ENCODE data around the gene RAB22A. TPM values are rescaled to one million over a fixed set of nuclear protein-coding genes. Genes with fewer than 3 reads are reported as not detected.
A peak's percentile ranks its signal among the peaks of the same experiment; 100 is the strongest.

The RAB22A gene
- polyA plus RNA-seq, 1 donor (not counting 4 experiments of a cell fraction or from before 2014, with no cell fraction given) = 22.9 TPM

- Histone ChIP-seq H3K4me1 (ENCODE audit: control insufficient read depth, extremely low read depth, insufficient read depth, low read length) (no peaks in the 10 kb centered on the region), H3K9me3 (ENCODE audit: control insufficient read depth, low read depth, low read length) (no peaks in the 10 kb centered on the region), H3K9ac (ENCODE audit: control insufficient read depth, extremely low read depth, insufficient read depth, low read length) (no peak overlapping the region), H3K79me2 (ENCODE audit: control insufficient read depth, insufficient read depth, low read length) (no peaks in the 10 kb centered on the region), H3K4me2 (ENCODE audit: control insufficient read depth, extremely low read depth, insufficient read depth, low read depth, low read length) (peak overlapping the region; percentile 41), H4K20me1 (ENCODE audit: control insufficient read depth, extremely low read depth, insufficient read depth, low read length) (no peaks in the 10 kb centered on the region), H3K9me1 (ENCODE audit: control insufficient read depth, extremely low read depth, insufficient read depth, low read length) (no peaks in the 10 kb centered on the region), H3K4me3 (ENCODE audit: control insufficient read depth in 2 of 3, extremely low read depth in 1 of 3, insufficient read depth in 2 of 3, low read depth in 1 of 3, low read length in 3 of 3) (no peak overlapping the region), H3K36me3 (ENCODE audit: control insufficient read depth in 2 of 2, extremely low read depth in 1 of 2, insufficient read depth in 2 of 2, low read length in 2 of 2) (no peaks in the 10 kb centered on the region), H3K27ac (ENCODE audit: control insufficient read depth, insufficient read depth, low read length) (no peak overlapping the region), H2AFZ (ENCODE audit: control insufficient read depth, low read length) (peak overlapping the region; percentile 64), H3K27me3 (ENCODE audit: control insufficient read depth, extremely low read depth, insufficient read depth, low read length) (peaks cover 5% of the 10 kb centered on the region)
- dilution Hi-C loops (cut with MboI; ENCODE audit: extremely low pct_ligation_motif_present, low sequenced_read_pairs) = no loop called here
- TF ChIP-seq EZH2 (IDR thresholded peaks at IDR 0.05; ENCODE audit: low read length) = no peak
- no peak for TF ChIP-seq CTCF (optimal IDR thresholded peaks at IDR 0.05 in 1 of 3, IDR thresholded peaks at IDR 0.05 in 1 of 3, conservative IDR thresholded peaks at IDR 0.05 in 1 of 3; ENCODE audit: extremely low read depth in 1 of 3, insufficient read depth in 2 of 3, low read length in 3 of 3)
- no peak for FAIRE-seq
- DNase-seq (ENCODE audit: low read depth, low spot score) = no peak
Measured at GRCh38 chr20:58374027-58374850, 64.7 kb downstream of the RAB22A start.

GRCh38 chr20:58374906-58375758, 65.6 kb downstream of the RAB22A start:
- no peak overlapping the region for H3K9ac ChIP-seq (ENCODE audit: control insufficient read depth, extremely low read depth, insufficient read depth, low read length)
- H3K4me1 ChIP-seq (ENCODE audit: control insufficient read depth, extremely low read depth, insufficient read depth, low read length) = no peaks in the 10 kb centered on the region
- no peaks in the 10 kb centered on the region for H3K9me3 ChIP-seq (ENCODE audit: control insufficient read depth, low read depth, low read length)
- peak overlapping the region; percentile 41 for H3K4me2 ChIP-seq (ENCODE audit: control insufficient read depth, extremely low read depth, insufficient read depth, low read depth, low read length)
- H4K20me1 ChIP-seq (ENCODE audit: control insufficient read depth, extremely low read depth, insufficient read depth, low read length) = no peaks in the 10 kb centered on the region
- DNase-seq (ENCODE audit: low read depth, low spot score) (no peak), FAIRE-seq (no peak)
- no peak overlapping the region for H3K4me3 ChIP-seq (ENCODE audit: control insufficient read depth in 2 of 3, extremely low read depth in 1 of 3, insufficient read depth in 2 of 3, low read depth in 1 of 3, low read length in 3 of 3)
- H3K9me1 ChIP-seq (ENCODE audit: control insufficient read depth, extremely low read depth, insufficient read depth, low read length) = no peaks in the 10 kb centered on the region
- dilution Hi-C loops (cut with MboI; ENCODE audit: extremely low pct_ligation_motif_present, low sequenced_read_pairs) = no loop called here
- H3K36me3 ChIP-seq (ENCODE audit: control insufficient read depth in 2 of 2, extremely low read depth in 1 of 2, insufficient read depth in 2 of 2, low read length in 2 of 2) = no peaks in the 10 kb centered on the region
- H2AFZ ChIP-seq (ENCODE audit: control insufficient read depth, low read length) = peak overlapping the region; percentile 64
- no peaks in the 10 kb centered on the region for H3K79me2 ChIP-seq (ENCODE audit: control insufficient read depth, insufficient read depth, low read length)
- peaks cover 5% of the 10 kb centered on the region for H3K27me3 ChIP-seq (ENCODE audit: control insufficient read depth, extremely low read depth, insufficient read depth, low read length)
- TF ChIP-seq EZH2 (IDR thresholded peaks at IDR 0.05; ENCODE audit: low read length) (no peak), CTCF (optimal IDR thresholded peaks at IDR 0.05 in 1 of 3, IDR thresholded peaks at IDR 0.05 in 1 of 3, conservative IDR thresholded peaks at IDR 0.05 in 1 of 3; ENCODE audit: extremely low read depth in 1 of 3, insufficient read depth in 2 of 3, low read length in 3 of 3) (no peak)
- no peak overlapping the region for H3K27ac ChIP-seq (ENCODE audit: control insufficient read depth, insufficient read depth, low read length)

Data from keratinocyte (primary cell).